Ectodermal cell (in vitro differentiated cells): ENCODE measurements around the gene ANKLE1.
A peak's percentile ranks its signal among the peaks of the same experiment; 100 is the strongest.

Source experiments
- H3K27ac ChIP-seq: 2 replicates; pipeline ENCODE4 v1.7.0; 2013; ENCODE audit warnings: mild to moderate bottlenecking, low read depth, low read length; ENCODE audit not compliant: insufficient read depth, poor library complexity, severe bottlenecking
- H3K27me3 ChIP-seq: 2 replicates; pipeline ENCODE4 v1.7.0; 2013; ENCODE audit warnings: mild to moderate bottlenecking, low read length; ENCODE audit not compliant: insufficient read depth, control insufficient read depth, poor library complexity, severe bottlenecking
- H3K36me3 ChIP-seq: one replicate; pipeline ENCODE4 v1.7.0; 2013; ENCODE audit warnings: low read length; ENCODE audit not compliant: control insufficient read depth, insufficient read depth
- H3K4me1 ChIP-seq: one replicate; pipeline ENCODE4 v1.7.0; 2013; ENCODE audit warnings: low read length; ENCODE audit not compliant: control insufficient read depth, insufficient read depth
- H3K4me3 ChIP-seq: 2 replicates; pipeline ENCODE4 v1.7.0; 2013; ENCODE audit warnings: low read depth, low read length, control low read depth; ENCODE audit not compliant: insufficient read depth
- H3K9me3 ChIP-seq: 2 replicates; pipeline ENCODE4 v1.7.0; 2013; ENCODE audit warnings: mild to moderate bottlenecking, low read length, moderate library complexity; ENCODE audit not compliant: control insufficient read depth
- WGBS, 2 experiments: methylation state at CpG; one replicate each; pipeline ENCODE4 v1.1.7; 2013; ENCODE audit warnings: missing lambda C conversion rate in 2 of 2; 5-methylcytosine and 5-hydroxymethylcytosine counted together

ANKLE1 gene

DNA sequence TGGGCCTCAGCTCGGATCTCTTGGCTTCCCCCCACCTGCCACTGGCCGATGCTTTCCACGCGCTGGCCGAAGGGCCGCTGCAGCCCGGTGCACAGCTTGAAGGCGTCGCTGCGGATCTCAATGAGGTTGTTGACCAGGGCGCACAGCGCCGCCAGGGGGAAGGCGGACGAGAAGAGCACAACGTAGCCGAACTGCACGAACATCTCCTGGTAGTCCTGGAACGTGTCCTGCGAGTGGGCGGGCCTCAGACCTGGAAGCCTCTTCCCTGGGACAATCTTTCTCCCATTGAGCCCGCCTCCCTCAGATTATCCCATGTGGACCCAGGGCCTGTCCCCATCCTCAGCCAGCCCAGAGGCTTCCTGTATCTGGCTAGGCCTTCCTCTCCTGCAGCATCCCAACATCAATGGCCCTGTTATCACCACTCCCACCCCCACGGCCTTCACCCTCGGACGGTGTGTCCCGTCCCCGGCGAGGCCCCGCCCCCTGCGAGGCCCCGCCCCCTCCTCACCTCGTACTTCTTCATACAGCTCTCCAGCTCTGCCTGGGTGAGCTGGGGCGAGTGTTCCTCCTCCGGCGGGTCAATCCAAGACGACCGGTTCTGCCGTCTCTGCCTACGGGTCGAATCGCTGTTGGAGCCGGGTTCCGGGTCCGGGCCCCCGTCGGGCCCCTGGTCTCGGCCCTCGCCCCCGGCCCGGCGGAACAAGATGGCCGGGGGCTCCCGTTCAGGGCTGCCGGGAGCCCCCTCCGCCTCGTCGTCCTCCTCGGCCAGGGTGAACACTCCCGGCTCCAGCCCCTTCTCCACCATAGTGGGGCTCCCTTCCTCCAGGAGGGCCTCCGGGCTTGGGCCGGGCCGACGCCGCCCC is 46.2 kb downstream of the ANKLE1 start:
- 3 to 4% methylated on average over 61 to 64 of the region's 64 CpGs for WGBS, 2 experiments
- Histone ChIP-seq H3K27ac (peak overlapping the region; percentile 37), H3K27me3 (peaks cover 12% of the 10 kb centered on the region), H3K4me3 (peak overlapping the region; percentile 47), H3K9me3 (no peaks in the 10 kb centered on the region), H3K36me3 (peaks cover 6% of the 10 kb centered on the region), H3K4me1 (peaks cover 9% of the 10 kb centered on the region)

DNA sequence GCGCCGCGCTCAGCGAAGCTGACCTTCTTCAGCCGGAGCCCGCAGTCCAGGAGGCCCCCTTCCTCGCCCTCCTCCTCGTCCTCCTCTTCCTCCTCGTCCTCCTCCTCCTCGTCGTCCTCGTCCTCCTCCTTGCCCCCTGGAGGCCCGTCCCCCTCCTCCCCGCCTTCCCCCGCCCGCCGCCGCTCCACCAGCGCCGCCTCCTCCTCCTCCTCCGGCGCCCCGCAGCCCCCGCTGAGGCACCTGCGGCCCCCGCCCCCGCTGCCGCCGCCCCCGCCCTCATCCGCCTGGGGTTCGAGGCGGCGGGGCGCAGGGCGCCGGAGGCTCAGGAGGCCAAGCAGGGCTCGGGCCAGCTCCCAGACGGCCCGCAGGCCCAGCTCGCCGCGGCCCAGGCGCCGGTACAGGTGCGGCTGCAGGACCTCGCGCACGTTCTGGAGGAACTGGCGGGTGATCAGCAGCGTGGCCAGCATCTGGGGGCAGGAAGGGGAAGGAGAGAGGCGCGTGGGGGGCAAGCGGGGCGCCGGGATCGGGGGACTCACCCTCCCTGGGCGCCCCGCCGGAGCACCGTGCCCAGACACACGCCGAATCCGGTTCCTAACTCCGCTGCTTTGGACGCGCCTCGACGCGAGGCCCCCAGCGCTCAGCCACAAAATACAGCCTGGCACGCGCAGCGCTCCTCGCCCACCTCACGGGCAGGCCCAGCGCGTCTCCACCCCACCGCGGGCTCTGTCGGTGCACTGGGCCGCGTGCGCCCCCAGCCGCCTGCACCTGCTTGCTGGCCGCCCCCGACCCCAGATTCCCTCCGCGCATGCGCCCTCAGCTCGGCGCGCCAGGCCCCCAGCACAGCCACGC is 47.0 kb downstream of the ANKLE1 start:
- no peaks in the 10 kb centered on the region for H3K9me3 ChIP-seq
- no peak overlapping the region for H3K27ac ChIP-seq
- 26% methylated on average over 87 of the region's 94 CpGs for WGBS, 2 experiments
- H3K4me1 ChIP-seq: peaks cover 9% of the 10 kb centered on the region
- H3K27me3 ChIP-seq: peaks cover 12% of the 10 kb centered on the region
- peaks cover 9% of the 10 kb centered on the region for H3K36me3 ChIP-seq
- H3K4me3 ChIP-seq: peak overlapping the region; percentile 47

DNA sequence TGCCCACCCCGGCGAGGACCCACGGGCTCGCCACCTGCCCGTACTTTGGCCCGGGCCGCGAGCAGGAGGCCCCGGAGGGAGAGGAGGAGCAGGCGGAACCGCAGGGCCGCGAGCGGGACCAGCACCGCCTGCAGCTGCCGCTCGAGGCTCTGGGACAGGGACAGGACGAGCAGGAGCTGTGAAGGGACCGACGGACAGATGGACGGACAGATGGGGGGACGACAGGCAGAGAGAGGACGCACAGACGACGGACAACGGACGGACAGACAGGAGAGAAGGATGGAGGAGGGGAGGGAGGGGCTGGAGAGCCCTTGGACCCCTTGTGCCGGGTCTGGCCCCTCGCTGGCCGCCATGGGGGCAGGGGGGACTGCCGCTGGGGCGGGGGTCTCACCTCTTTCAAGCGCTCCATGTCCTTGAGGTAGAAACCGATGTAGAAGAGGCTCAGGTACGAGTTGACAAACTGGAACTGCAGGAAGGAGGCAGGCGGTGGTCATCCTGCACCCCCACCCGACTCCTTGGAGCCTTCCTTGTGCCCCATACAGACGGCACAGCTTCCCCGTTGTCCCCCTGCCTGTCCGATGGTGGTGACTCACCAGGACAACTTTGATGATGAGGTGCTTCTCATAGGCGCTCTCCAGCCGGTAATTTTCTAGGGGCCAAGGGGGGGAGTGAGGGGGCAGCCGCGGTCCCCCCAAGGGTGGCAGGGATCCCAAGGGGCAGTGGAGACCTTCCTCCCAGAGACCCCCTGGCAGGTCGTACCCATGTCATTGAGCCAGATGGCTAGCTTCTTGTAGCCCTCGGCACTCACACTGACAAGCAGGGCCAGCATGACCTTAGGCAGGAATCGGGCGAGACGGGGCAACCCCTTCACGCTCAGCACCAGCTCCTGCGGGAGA is 47.9 kb downstream of the ANKLE1 start:
- no peak overlapping the region for H3K4me3 ChIP-seq
- H3K9me3 ChIP-seq: no peaks in the 10 kb centered on the region
- H3K27ac ChIP-seq: no peak overlapping the region
- H3K36me3 ChIP-seq: peaks cover 9% of the 10 kb centered on the region
- peaks cover 12% of the 10 kb centered on the region for H3K27me3 ChIP-seq
- H3K4me1 ChIP-seq: peaks cover 9% of the 10 kb centered on the region
- WGBS, 2 experiments: 88 to 90% methylated on average over 51 of the region's 51 CpGs

DNA sequence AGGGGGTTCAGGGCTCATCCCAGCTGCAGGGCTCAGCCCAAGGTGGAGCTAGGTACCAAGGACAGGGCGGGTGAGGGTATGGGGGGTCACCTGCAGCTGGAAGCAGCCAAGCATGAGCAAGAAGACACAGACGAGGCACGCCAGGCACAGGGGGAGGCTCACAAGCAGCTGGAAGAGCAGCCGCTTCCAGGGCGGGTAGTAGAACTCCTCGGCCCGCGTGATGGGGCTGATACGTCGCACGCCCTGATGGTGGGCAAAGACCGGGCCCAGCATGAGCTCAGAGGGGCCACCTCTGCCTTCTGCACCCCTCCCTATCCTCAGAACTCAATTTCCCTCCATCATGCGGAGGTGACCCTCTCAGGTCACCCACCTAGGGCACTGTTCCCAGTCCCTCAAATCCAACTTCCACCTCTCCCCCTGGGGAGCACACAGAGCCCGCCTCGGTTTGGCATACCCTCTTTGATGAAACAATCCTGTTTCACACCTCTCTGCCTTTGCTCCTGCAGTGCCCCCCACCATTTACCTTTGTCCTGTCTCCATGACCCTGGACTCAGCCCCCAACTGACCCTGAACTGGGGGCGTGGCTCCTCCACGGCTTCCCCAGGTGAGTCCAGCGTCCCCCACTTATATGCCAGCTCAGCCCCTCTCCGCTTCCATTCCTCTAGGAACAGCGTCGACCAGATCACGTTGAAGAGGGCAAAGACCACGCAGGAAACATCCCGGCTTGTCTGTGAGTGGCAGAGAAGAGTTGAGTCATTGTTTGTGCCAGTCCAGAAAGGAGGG is 48.8 kb downstream of the ANKLE1 start:
- WGBS, 2 experiments: 92 to 94% methylated on average over 24 of the region's 24 CpGs
- Histone ChIP-seq H3K4me3 (no peak overlapping the region), H3K27me3 (peaks cover 12% of the 10 kb centered on the region), H3K36me3 (peaks cover 5% of the 10 kb centered on the region), H3K9me3 (no peaks in the 10 kb centered on the region), H3K27ac (no peak overlapping the region), H3K4me1 (peaks cover 9% of the 10 kb centered on the region)

DNA sequence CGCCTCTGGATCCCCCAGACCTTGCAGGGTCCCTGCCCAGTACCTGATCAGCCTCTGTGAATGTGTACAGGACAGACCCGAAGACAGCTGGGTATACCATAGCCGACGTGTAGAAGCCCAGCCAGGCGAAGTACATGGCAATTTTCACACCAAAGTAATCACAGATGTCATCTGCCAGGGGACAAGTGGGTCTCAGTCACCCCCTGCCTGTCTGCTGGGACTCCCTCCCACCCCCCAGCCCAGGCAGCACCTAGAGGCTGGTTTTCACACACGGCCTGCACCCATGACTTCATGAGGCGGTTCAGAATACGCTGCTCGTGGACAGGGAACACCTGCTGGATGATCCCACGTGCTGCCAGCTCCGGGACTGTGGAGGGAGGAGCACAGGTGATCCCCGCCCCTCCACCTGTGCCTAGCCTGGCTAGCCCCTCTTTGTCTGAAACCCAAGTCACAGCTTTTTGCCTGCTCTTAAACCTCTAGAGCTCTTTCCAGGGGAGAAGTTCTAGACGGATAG is 49.4 kb downstream of the ANKLE1 start:
- 90 to 94% methylated on average over 13 of the region's 13 CpGs for WGBS, 2 experiments
- H3K4me3 ChIP-seq: no peak overlapping the region
- no peaks in the 10 kb centered on the region for H3K9me3 ChIP-seq
- no peak overlapping the region for H3K27ac ChIP-seq
- H3K36me3 ChIP-seq: peaks cover 5% of the 10 kb centered on the region
- H3K4me1 ChIP-seq: peaks cover 9% of the 10 kb centered on the region
- H3K27me3 ChIP-seq: peaks cover 12% of the 10 kb centered on the region

DNA sequence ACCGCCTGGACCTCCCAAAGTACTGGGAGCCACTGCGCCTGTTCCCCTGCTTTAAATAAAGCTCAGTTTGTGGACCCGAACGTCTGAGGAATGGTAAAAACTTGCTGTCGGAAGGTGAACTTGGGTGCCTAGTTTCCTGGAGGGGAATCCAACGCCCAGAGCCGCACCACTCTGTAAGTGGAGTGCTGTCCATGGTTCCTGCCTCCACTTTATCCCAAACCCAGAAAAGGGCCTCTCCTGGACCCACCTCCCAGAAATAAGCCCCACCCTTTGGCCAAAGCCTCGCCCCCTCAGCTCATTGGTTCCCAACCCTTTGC is 50.6 kb downstream of the ANKLE1 start:
- Histone ChIP-seq H3K4me1 (peaks cover 1% of the 10 kb centered on the region), H3K4me3 (no peak overlapping the region), H3K27me3 (peaks cover 12% of the 10 kb centered on the region), H3K9me3 (no peaks in the 10 kb centered on the region), H3K36me3 (peaks cover 5% of the 10 kb centered on the region), H3K27ac (no peak overlapping the region)
- 90 to 94% methylated on average over 8 of the region's 8 CpGs for WGBS, 2 experiments

DNA sequence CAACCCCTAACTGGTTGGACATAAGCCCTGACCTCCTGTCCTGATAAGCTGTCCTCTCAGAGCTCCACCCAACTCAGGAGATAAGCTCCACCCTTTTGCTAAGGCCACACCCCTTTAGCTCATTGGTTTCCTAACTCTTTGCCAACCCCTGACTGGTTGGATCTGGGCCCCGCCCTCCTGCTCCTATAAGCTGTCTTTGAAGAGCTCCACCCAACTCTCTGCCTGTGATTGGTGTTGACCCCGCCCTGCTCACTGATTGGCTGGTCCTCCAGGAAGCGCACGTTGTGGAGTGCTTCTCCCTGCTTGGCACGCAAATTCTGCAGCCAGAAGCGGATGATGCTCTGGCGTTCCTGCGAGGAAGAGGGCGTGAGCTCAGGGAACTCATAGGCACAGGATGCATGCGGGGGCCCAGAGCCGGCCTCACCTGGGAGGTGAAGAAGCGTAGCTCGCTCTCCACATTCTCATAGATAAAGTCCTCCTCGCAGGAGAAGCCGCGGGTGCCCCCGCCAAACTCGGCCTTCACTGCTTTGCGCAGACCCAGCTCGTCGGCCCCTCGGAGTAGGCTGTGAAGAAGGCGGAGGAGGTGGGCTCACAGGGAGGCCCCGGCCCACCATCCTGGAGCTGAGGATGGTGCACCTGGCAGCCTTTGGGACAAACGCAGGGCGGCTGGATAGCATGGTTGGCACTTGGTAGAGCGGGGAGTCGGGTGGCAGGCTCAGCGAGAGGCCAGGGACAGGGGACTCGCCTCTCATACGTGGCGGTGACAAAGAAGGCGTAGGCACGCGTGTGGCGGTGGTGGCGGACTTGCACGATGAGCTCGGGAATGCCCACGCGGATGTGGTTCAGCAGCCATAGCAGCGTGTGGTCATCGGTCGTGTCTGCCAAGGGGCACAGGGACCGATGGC is 51.2 kb downstream of the ANKLE1 start:
- H3K4me3 ChIP-seq: no peak overlapping the region
- peaks cover under 1% of the 10 kb centered on the region for H3K4me1 ChIP-seq
- WGBS, 2 experiments: 94 to 95% methylated on average over 45 of the region's 45 CpGs
- H3K36me3 ChIP-seq: peaks cover 5% of the 10 kb centered on the region
- H3K9me3 ChIP-seq: no peaks in the 10 kb centered on the region
- no peak overlapping the region for H3K27ac ChIP-seq
- peaks cover 12% of the 10 kb centered on the region for H3K27me3 ChIP-seq

DNA sequence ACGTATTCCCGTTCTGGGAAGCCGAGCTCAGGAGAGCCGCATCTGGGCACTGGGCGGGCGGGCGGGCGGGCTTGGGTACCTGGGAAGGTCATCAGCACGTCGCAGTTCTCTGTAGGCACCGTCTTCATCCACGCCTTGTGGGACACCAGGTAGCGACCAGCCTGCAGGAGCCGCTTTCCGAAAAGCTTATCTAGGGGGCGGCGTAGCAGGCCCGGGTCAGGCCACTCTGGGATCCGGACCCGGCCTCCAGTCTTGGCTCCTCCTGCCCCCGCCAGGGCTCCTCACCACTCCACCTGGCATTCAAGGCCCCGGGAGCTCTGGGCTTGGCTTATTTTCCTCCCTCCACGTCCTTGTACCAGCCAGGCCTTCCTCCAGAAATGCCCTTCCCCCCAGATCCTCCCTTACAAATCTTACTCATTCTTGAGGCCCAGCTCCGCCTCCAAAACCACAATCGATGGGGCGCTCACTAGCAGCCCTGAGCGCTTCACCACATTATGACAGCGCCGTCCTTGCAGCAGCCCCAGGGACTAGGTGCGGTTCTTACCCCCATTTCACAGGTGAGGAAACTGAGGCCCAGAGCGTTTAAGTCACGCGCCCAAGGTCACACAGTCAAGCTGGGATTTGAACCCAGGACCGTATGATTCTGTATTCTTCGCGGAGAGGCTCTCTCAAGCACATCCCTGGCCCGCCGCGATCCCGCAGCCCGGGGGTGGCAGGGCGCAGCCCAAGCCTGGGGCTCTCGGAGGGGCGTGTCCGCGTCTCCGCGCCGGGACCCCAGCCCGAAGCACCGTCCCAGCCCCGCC is 52.1 kb downstream of the ANKLE1 start:
- WGBS, 2 experiments: 26 to 28% methylated on average over 52 of the region's 52 CpGs
- H3K4me3 ChIP-seq: peak overlapping the region; percentile 86
- H3K27ac ChIP-seq: no peak overlapping the region
- peaks cover 9% of the 10 kb centered on the region for H3K27me3 ChIP-seq
- H3K9me3 ChIP-seq: no peaks in the 10 kb centered on the region
- peaks cover 5% of the 10 kb centered on the region for H3K36me3 ChIP-seq
- H3K4me1 ChIP-seq: peaks cover 4% of the 10 kb centered on the region
